IMR-90 (cell line): Measurements from ENCODE around the gene CTBP2. TPM values are rescaled to one million over a fixed set of nuclear protein-coding genes. Genes with fewer than 3 reads are reported as not detected.
A peak's percentile ranks its signal among the peaks of the same experiment; 100 is the strongest.

Experiments used
- ATAC-seq: fragments of 200-7000 bp; cut with Tn5 transposase; 2 replicates; pipeline ENCODE4 v1.9.1; 2020; ENCODE audit warnings: low read depth, mild to moderate bottlenecking, moderate library complexity
- BruUV-seq: library from RNA; stranded (reverse); fragments of 400-500 nt; replicated peaks from 2 replicates; lab custom pipeline; 2021; lab: Mats Ljungman, UMichigan
- CTCF ChIA-PET: fragments of 300-600 bp; formaldehyde crosslinking; extraction: SDS; loops from one replicate; lab custom pipeline; 2021; ENCODE audit warnings: antibody characterized with exemption; lab: Yijun Ruan, JAX
- POLR2A ChIA-PET: fragments of 300-600 bp; sonication (Branson Sonifier 250); formaldehyde crosslinking; loops from one replicate; lab custom pipeline; 2022; ENCODE audit warnings: antibody characterized with exemption; ENCODE audit not compliant: unreplicated experiment; lab: Charles Lee
- DNase-seq: peaks from one replicate; pipeline ENCODE4 v3.0.0; 2013
- H2AFZ ChIP-seq: replicated peaks from 2 replicates; pipeline ENCODE3; 2013; ENCODE audit warnings: low read length, mild to moderate bottlenecking; ENCODE audit not compliant: poor library complexity
- H2AK5ac ChIP-seq: 2 replicates; pipeline ENCODE4 v1.6.1; 2013; ENCODE audit warnings: low read depth, low read length, inconsistent platforms
- H2AK9ac ChIP-seq: replicated peaks from 2 replicates; pipeline ENCODE3; 2013; ENCODE audit warnings: mild to moderate bottlenecking, low read depth, low read length, moderate library complexity; ENCODE audit not compliant: poor library complexity
- H2BK120ac ChIP-seq: 2 replicates; pipeline ENCODE4 v1.6.1; 2013; ENCODE audit warnings: low read depth, low read length, inconsistent platforms
- H2BK15ac ChIP-seq: 3 replicates; pipeline ENCODE4 v1.6.1; 2013; ENCODE audit warnings: low read depth, low read length, inconsistent platforms
- H2BK20ac ChIP-seq: 2 replicates; pipeline ENCODE4 v1.6.1; 2013; ENCODE audit warnings: low read depth, mild to moderate bottlenecking, inconsistent platforms, low read length, moderate library complexity
- H2BK5ac ChIP-seq: 2 replicates; pipeline ENCODE4 v1.6.1; 2013; ENCODE audit warnings: mild to moderate bottlenecking, low read depth, low read length, inconsistent platforms; ENCODE audit not compliant: poor library complexity, severe bottlenecking
- H3K14ac ChIP-seq: replicated peaks from 2 replicates; pipeline ENCODE4 v1.6.1; 2013; ENCODE audit warnings: low read depth, low read length, inconsistent platforms
- H3K18ac ChIP-seq: 2 replicates; pipeline ENCODE4 v1.6.1; 2013; ENCODE audit warnings: low read depth, low read length, control low read depth
- H3K23ac ChIP-seq: 2 replicates; pipeline ENCODE4 v1.6.1; 2013; ENCODE audit warnings: low read depth, low read length, inconsistent platforms
- H3K27ac ChIP-seq: 2 replicates; pipeline ENCODE4 v1.5.1; 2013; ENCODE audit warnings: mild to moderate bottlenecking, control low read depth, low read length; ENCODE audit not compliant: insufficient read depth
- H3K27me3 ChIP-seq: 2 replicates; pipeline ENCODE4 v1.6.1; 2013; ENCODE audit warnings: low read length; ENCODE audit not compliant: control insufficient read depth, insufficient read depth
- H3K36me3 ChIP-seq: 2 replicates; pipeline ENCODE4 v1.6.1; 2013; ENCODE audit warnings: low read length, mixed read lengths; ENCODE audit not compliant: control insufficient read depth, insufficient read depth
- H3K4ac ChIP-seq: 2 replicates; pipeline ENCODE4 v1.6.1; 2013; ENCODE audit warnings: low read depth, low read length, inconsistent platforms
- H3K4me1 ChIP-seq: 2 replicates; pipeline ENCODE4 v1.6.1; 2013; ENCODE audit warnings: low read length, mixed read lengths; ENCODE audit not compliant: control insufficient read depth, insufficient read depth
- H3K4me2 ChIP-seq: 2 replicates; pipeline ENCODE4 v1.6.1; 2013; ENCODE audit warnings: low read depth, mild to moderate bottlenecking, control low read depth, low read length, moderate library complexity
- H3K4me3 ChIP-seq: 2 replicates; pipeline ENCODE4 v1.5.1; 2013; ENCODE audit warnings: low read depth, mild to moderate bottlenecking, control low read depth, low read length, moderate library complexity; ENCODE audit not compliant: insufficient read depth
- H3K56ac ChIP-seq: 2 replicates; pipeline ENCODE4 v1.6.1; 2013; ENCODE audit warnings: low read length, inconsistent platforms; ENCODE audit not compliant: insufficient read depth; ENCODE audit errors: extremely low read depth
- H3K79me1 ChIP-seq, 2 experiments: 2 replicates each; pipeline ENCODE4 v1.6.1; 2013; ENCODE audit warnings: low read length in 2 of 2, inconsistent platforms in 1 of 2, low read depth in 1 of 2
- H3K9ac ChIP-seq: 2 replicates; pipeline ENCODE4 v1.6.1; 2013; ENCODE audit warnings: low read depth, low read length, control low read depth
- H3K9me1 ChIP-seq: 2 replicates; pipeline ENCODE4 v1.6.1; 2013; ENCODE audit warnings: low read length, inconsistent platforms; ENCODE audit not compliant: insufficient read depth
- H3K9me3 ChIP-seq: 2 replicates; pipeline ENCODE4 v1.6.1; 2013; ENCODE audit warnings: low read length; ENCODE audit not compliant: control insufficient read depth, insufficient read depth
- H4K20me1 ChIP-seq: 2 replicates; pipeline ENCODE4 v1.6.1; 2013; ENCODE audit warnings: low read length, inconsistent platforms; ENCODE audit not compliant: insufficient read depth
- H4K5ac ChIP-seq: 2 replicates; pipeline ENCODE4 v1.6.1; 2013; ENCODE audit warnings: mild to moderate bottlenecking, low read depth, low read length, control low read depth
- H4K8ac ChIP-seq, 2 experiments: 2 replicates each; pipeline ENCODE4 v1.6.1; 2013; ENCODE audit warnings: low read depth in 2 of 2, low read length in 2 of 2, control low read depth in 1 of 2, inconsistent platforms in 1 of 2
- H4K91ac ChIP-seq: 2 replicates; pipeline ENCODE4 v1.6.1; 2013; ENCODE audit warnings: low read depth, low read length, inconsistent platforms; ENCODE audit not compliant: insufficient read depth
- MXI1 ChIP-seq: IDR thresholded peaks from 2 replicates; pipeline ENCODE4 v1.6.1; 2012; ENCODE audit warnings: low read depth, mild to moderate bottlenecking, low read length, moderate library complexity, borderline replicate concordance
- POLR2A ChIP-seq: IDR thresholded peaks from 2 replicates; pipeline ENCODE4 v1.6.1; 2012; ENCODE audit warnings: mild to moderate bottlenecking, low read depth, low read length
- RAD21 ChIP-seq: IDR thresholded peaks from 2 replicates; pipeline ENCODE4 v1.6.1; 2012; ENCODE audit warnings: low read length, improper control_type of control experiment
- WGBS, 2 experiments: methylation state at CpG; one replicate each; pipeline versions ENCODE4 v1.1.5 to v1.1.7; 2013; ENCODE audit warnings: missing lambda C conversion rate in 2 of 2; ENCODE audit not compliant: insufficient read length in 1 of 2; ENCODE audit errors: extremely low coverage in 2 of 2; 5-methylcytosine and 5-hydroxymethylcytosine counted together
- dilution Hi-C: fragments of 300-500 bp; cut with HindIII; formaldehyde crosslinking; loops from one replicate; pipeline ENCODE4 v1.14.3; 2018; ENCODE audit warnings: low sequenced_read_pairs; ENCODE audit not compliant: unreplicated experiment
- in situ Hi-C: fragments of 300-500 bp; cut with MboI; formaldehyde crosslinking; loops from 3 replicates; pipeline ENCODE4 v1.14.3; 2019; ENCODE audit warnings: low sequenced_read_pairs, inconsistent platforms, mixed read lengths
- intact Hi-C: fragments of 100-400 bp; cut with micrococcal nuclease; formaldehyde crosslinking; loops from 2 replicates; pipeline ENCODE4 v1.10.0; 2022
- polyA plus RNA-seq, 3 experiments: library from polyadenylated mRNA; depleted of rRNA; stranded (reverse); fragments of >200 nt; gene quantifications; 2 replicates each; pipeline ENCODE4 v1.2.3, GENCODE V29; 2012; ENCODE audit warnings: low replicate concordance in 1 of 3
- total RNA-seq: library from RNA; depleted of rRNA; stranded (reverse); fragments of >200 nt; gene quantifications from 2 replicates; pipeline ENCODE4 v1.2.3, GENCODE V29; 2012

CTBP2 gene
- total and polyA plus RNA-seq, 2 of the 4 experiments (the other 2 are of a cell fraction) = 81.0 to 86.6 TPM

- H2BK5ac ChIP-seq = peak overlapping the region; percentile 41
- peak overlapping the region; percentile 48 for H3K23ac ChIP-seq
- ATAC-seq (no peak; the same call in 1 of the 2 replicates), DNase-seq (no peak)
- peak overlapping the region; percentile 56; the same call in 1 of the 2 replicates for H3K14ac ChIP-seq
- H3K9ac ChIP-seq = no peak overlapping the region
- POLR2A ChIA-PET = no interaction called here
- H3K9me3 ChIP-seq = no peaks in the 10 kb centered on the region
- WGBS, 2 experiments = no CpG with 5 or more reads among the region's 5 CpGs
- intact Hi-C loops (no loop called here), dilution Hi-C loops (no loop called here), in situ Hi-C loops (no loop called here)
- H4K8ac ChIP-seq = peak overlapping the region; percentile 0 to 54; a peak in 2 of 4 replicates
- peaks cover 39% of the 10 kb centered on the region for H3K4me1 ChIP-seq
- no peak overlapping the region for H2AFZ ChIP-seq
- peak overlapping the region; percentile 57 for H3K4ac ChIP-seq
- 0 out of 2 replicates have a peak overlapping the region, but pooled peaks have one; percentile 20 for H2BK20ac ChIP-seq
- no TSS peak for BruUV-seq
- peaks cover 57 to 89% of the 10 kb centered on the region in 2 experiments for H3K79me1 ChIP-seq
- H4K91ac ChIP-seq = peak overlapping the region; percentile 5; the same call in 1 of the 2 replicates
- H3K4me2 ChIP-seq = peak overlapping the region; percentile 45
- H2BK15ac ChIP-seq = no peak overlapping the region
- H2AK9ac ChIP-seq = peak overlapping the region; percentile 7
- peaks cover 15% of the 10 kb centered on the region for H3K36me3 ChIP-seq
- H3K18ac ChIP-seq = peak overlapping the region; percentile 18
- H4K20me1 ChIP-seq = peaks cover 75% of the 10 kb centered on the region
- peak overlapping the region; percentile 70 for H4K5ac ChIP-seq
- H3K27me3 ChIP-seq = no peaks in the 10 kb centered on the region
- H2AK5ac ChIP-seq = no peak overlapping the region; the same call in 1 of the 2 replicates
- H3K9me1 ChIP-seq = peaks cover 57% of the 10 kb centered on the region
- TF ChIP-seq MXI1 (no peak), POLR2A (no peak), RAD21 (no peak)
- peak overlapping the region; percentile 55; the same call in 1 of the 2 replicates for H3K27ac ChIP-seq
- CTCF ChIA-PET = no interaction called here
- H2BK120ac ChIP-seq = peak overlapping the region; percentile 19; the same call in 1 of the 2 replicates
- H3K4me3 ChIP-seq = no peak overlapping the region
- H3K56ac ChIP-seq = no peak overlapping the region
These were observed 64.6 kb downstream of the CTBP2 start for GRCh38 chr10:125095776-125096175.
